SK-N-MC (cell line): ENCODE results near the gene DCAF16.

Source experiments
- EZH2 ChIP-seq: fragments of 200-600 bp; sonication (generic); IDR thresholded peaks from one replicate; pipeline ENCODE4 v1.6.1; 2017; ENCODE audit warnings: antibody characterized with exemption
- POLR2AphosphoS5 ChIP-seq: IDR thresholded peaks from 2 replicates; pipeline ENCODE4 v1.6.1; 2012; ENCODE audit warnings: mild to moderate bottlenecking, low read depth, low read length, borderline replicate concordance

GRCh38 chr4:17812125-17812524 lies 1.6 kb upstream of the DCAF16 start:
- TF ChIP-seq EZH2 (no peak), POLR2AphosphoS5 (no peak)
